ENCODE data around the gene MYH7. TPM values are rescaled to one million over a fixed set of nuclear protein-coding genes. Genes with fewer than 3 reads are reported as not detected.

MYH7 gene
- polyA plus RNA-seq, 1 donor (not counting 4 experiments of a cell fraction or from before 2014, with no cell fraction given) = not detected

GRCh38 chr14:23389396-23389795, 46.1 kb downstream of the MYH7 start:
- no peak overlapping the region for H3K9ac ChIP-seq (ENCODE audit: control insufficient read depth, extremely low read depth, insufficient read depth, low read length)
- peaks cover 9% of the 10 kb centered on the region for H3K27me3 ChIP-seq (ENCODE audit: control insufficient read depth, extremely low read depth, insufficient read depth, low read length)
- dilution Hi-C loops (cut with MboI; ENCODE audit: extremely low pct_ligation_motif_present, low sequenced_read_pairs) = no loop called here

GRCh38 chr14:23388996-23389395, 46.5 kb downstream of the MYH7 start:
- H4K20me1 ChIP-seq (ENCODE audit: control insufficient read depth, extremely low read depth, insufficient read depth, low read length) = no peaks in the 10 kb centered on the region
- TF ChIP-seq EZH2 (IDR thresholded peaks at IDR 0.05; ENCODE audit: low read length) = no peak
- TF ChIP-seq CTCF (optimal IDR thresholded peaks at IDR 0.05 in 1 of 3, IDR thresholded peaks at IDR 0.05 in 1 of 3, conservative IDR thresholded peaks at IDR 0.05 in 1 of 3; ENCODE audit: extremely low read depth in 1 of 3, insufficient read depth in 2 of 3, low read length in 3 of 3) = no peak
- H3K9ac ChIP-seq (ENCODE audit: control insufficient read depth, extremely low read depth, insufficient read depth, low read length) = no peak overlapping the region
- H3K9me1 ChIP-seq (ENCODE audit: control insufficient read depth, extremely low read depth, insufficient read depth, low read length) = no peaks in the 10 kb centered on the region
- no peak overlapping the region for H2AFZ ChIP-seq (ENCODE audit: control insufficient read depth, low read length)
- H3K79me2 ChIP-seq (ENCODE audit: control insufficient read depth, insufficient read depth, low read length) = no peaks in the 10 kb centered on the region
- FAIRE-seq (no peak), DNase-seq (ENCODE audit: low read depth, low spot score) (no peak)
- H3K4me2 ChIP-seq (ENCODE audit: control insufficient read depth, extremely low read depth, insufficient read depth, low read depth, low read length) = no peak overlapping the region
- H3K4me1 ChIP-seq (ENCODE audit: control insufficient read depth, extremely low read depth, insufficient read depth, low read length) = no peaks in the 10 kb centered on the region
- H3K27me3 ChIP-seq (ENCODE audit: control insufficient read depth, extremely low read depth, insufficient read depth, low read length) = peaks cover 9% of the 10 kb centered on the region
- no peaks in the 10 kb centered on the region for H3K36me3 ChIP-seq (ENCODE audit: control insufficient read depth in 2 of 2, extremely low read depth in 1 of 2, insufficient read depth in 2 of 2, low read length in 2 of 2)
- H3K9me3 ChIP-seq (ENCODE audit: control insufficient read depth, low read depth, low read length) = no peaks in the 10 kb centered on the region
- dilution Hi-C loops (cut with MboI; ENCODE audit: extremely low pct_ligation_motif_present, low sequenced_read_pairs) = no loop called here
- H3K4me3 ChIP-seq (ENCODE audit: control insufficient read depth in 2 of 3, extremely low read depth in 1 of 3, insufficient read depth in 2 of 3, low read depth in 1 of 3, low read length in 3 of 3) = no peak overlapping the region
- H3K27ac ChIP-seq (ENCODE audit: control insufficient read depth, insufficient read depth, low read length) = no peak overlapping the region

More at GRCh38 chr14:23389396-23389795, 46.1 kb downstream of the MYH7 start:
- TF ChIP-seq EZH2 (IDR thresholded peaks at IDR 0.05; ENCODE audit: low read length) (no peak), CTCF (optimal IDR thresholded peaks at IDR 0.05 in 1 of 3, IDR thresholded peaks at IDR 0.05 in 1 of 3, conservative IDR thresholded peaks at IDR 0.05 in 1 of 3; ENCODE audit: extremely low read depth in 1 of 3, insufficient read depth in 2 of 3, low read length in 3 of 3) (no peak)
- Histone ChIP-seq H3K4me3 (ENCODE audit: control insufficient read depth in 2 of 3, extremely low read depth in 1 of 3, insufficient read depth in 2 of 3, low read depth in 1 of 3, low read length in 3 of 3) (no peak overlapping the region), H3K27ac (ENCODE audit: control insufficient read depth, insufficient read depth, low read length) (no peak overlapping the region), H3K4me2 (ENCODE audit: control insufficient read depth, extremely low read depth, insufficient read depth, low read depth, low read length) (no peak overlapping the region), H3K9me1 (ENCODE audit: control insufficient read depth, extremely low read depth, insufficient read depth, low read length) (no peaks in the 10 kb centered on the region), H3K4me1 (ENCODE audit: control insufficient read depth, extremely low read depth, insufficient read depth, low read length) (no peaks in the 10 kb centered on the region), H3K9me3 (ENCODE audit: control insufficient read depth, low read depth, low read length) (no peaks in the 10 kb centered on the region), H3K36me3 (ENCODE audit: control insufficient read depth in 2 of 2, extremely low read depth in 1 of 2, insufficient read depth in 2 of 2, low read length in 2 of 2) (no peaks in the 10 kb centered on the region), H4K20me1 (ENCODE audit: control insufficient read depth, extremely low read depth, insufficient read depth, low read length) (no peaks in the 10 kb centered on the region), H2AFZ (ENCODE audit: control insufficient read depth, low read length) (no peak overlapping the region), H3K79me2 (ENCODE audit: control insufficient read depth, insufficient read depth, low read length) (no peaks in the 10 kb centered on the region)
- FAIRE-seq = no peak
- DNase-seq (ENCODE audit: low read depth, low spot score) = no peak
